SIG-M5 (cell line): Measurements from ENCODE around the gene NMRK2.
"Not testable (repeated sequence)": the region's sequence is repeated elsewhere in the genome, so short reads cannot be mapped to it uniquely, and the experiment has no call there.

Experiments
- DNase-seq: peaks from one replicate; lab custom pipeline; 2025; lab: John Stamatoyannopoulos, UW

NMRK2 gene

DNA sequence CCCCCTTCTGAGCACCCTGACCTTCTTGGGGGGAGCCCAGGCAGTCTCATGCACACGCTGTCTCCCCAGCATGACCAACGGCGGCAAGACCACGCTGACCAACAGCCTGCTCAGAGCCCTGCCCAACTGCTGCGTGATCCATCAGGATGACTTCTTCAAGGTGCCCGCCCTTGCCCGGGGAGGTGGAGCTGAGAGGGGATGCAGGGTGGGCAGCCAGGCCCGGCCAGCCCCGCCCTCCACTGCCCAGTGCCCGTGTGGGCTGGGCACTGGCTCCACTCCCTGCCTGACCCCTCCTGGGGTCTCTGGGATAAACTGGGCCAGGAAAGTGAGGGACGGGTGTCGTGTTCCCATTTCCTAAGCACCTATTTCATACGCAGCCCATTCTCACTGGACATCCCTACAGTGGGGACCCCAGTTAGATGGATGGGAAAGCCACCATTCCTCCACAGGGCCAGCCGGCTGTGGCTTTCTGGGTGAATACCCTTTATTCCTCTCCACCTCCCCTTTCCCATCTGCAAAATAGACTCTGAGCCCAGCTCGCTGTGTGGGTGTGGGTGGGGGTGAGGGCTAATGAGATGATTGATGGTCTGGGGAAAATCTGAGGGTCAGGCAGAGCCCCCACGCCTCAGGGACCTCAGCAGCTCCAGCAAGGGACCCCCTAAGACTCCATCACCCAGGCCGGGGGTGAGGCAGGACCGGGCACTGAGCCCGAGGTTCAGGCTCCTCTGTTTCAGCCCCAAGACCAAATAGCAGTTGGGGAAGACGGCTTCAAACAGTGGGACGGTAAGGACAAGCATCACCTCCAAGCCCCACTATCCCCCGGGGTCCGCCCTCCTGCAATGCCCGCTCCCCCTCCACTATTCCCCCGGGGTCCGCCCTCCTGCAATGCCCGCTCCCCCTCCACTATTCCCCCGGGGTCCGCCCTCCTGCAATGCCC lies 3.9 kb downstream of the NMRK2 start:
- no peak for DNase-seq

DNA sequence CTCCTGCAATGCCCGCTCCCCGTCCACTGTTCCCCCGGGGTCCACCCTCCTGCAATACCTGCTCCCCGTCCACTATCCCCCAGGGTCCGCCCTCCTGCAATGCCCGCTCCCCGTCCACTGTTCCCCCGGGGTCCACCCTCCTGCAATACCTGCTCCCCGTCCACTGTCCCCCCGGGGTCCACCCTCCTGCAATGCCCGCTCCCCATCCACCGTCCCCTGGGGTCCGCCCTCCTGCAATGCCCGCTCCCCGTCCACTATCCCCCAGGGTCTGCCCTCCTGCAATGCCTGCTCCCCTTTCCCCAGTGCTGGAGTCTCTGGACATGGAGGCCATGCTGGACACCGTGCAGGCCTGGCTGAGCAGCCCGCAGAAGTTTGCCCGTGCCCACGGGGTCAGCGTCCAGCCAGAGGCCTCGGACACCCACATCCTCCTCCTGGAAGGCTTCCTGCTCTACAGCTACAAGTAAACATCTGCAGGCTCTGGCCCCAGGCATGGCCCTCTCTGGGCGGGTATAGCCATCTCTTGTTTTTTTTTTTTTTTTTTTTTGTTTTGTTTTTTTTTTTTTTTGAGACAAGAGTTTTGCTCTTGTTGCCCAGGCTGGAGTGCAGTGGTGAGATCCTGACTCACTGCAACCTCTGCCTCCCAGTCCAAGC lies 5.6 kb downstream of the NMRK2 start:
- not testable (repeated sequence) for DNase-seq

DNA sequence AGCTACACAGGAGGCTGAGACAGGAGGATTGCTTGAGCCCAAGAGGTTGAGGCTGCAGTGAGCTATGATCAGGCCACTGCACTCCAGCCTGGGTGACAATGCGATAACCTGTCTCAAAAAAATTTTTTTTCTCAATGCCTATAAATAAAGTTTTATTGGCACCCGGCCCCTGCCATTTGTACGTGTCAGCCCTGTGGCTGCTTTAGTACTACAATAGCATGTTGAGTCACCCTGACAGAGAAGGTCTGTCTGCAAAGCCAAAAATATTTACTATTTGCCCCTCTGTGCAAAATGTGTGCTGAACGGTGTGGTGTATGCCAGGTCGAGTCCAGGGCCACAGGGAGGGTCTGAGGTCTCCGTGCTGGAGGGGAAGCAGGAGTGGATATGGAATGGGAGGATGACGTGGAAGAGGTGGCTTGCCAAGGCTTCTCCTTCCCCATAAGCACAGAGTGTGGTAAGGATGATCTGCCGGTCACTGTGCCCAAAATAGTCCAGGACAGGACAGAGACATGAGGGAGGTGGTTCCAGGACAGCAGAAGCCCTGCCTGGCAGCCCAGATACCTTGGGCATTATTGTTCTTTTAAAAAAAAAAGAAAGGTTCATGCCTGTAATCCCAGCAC lies 10.0 kb downstream of the NMRK2 start:
- DNase-seq: no peak

DNA sequence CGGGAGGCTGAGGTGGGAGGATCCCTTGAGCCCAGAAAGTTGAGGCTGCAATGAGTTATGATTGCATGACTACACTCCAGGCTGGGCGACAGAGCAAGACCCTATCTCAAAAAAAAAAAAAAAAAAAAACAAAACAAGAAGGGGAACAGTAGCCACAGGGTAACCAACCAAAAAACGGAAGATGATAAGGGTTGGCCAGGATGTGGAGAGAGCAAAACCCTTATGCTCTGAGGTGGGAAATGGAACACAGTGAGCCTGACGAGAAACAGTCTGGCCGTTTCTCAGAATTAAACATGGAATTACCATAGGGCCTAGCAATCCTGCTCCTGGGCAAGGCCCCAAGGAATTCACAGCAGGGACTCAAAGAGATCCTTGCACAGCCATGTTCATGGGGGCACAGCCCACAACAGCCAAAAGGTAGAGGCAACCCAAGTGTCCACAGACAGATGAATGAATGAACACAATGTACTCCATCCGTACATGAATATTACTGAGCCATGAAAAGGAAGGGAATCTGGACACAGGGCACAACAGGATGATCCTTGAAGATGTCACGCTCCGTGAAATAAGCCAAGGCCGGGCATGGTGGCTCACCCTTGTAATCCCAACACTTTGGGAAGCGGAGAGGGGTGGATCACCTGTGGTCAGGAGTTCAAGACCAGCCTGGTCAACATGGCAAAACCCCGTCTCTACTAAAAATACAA lies 11.3 kb downstream of the NMRK2 start:
- no peak for DNase-seq

DNA sequence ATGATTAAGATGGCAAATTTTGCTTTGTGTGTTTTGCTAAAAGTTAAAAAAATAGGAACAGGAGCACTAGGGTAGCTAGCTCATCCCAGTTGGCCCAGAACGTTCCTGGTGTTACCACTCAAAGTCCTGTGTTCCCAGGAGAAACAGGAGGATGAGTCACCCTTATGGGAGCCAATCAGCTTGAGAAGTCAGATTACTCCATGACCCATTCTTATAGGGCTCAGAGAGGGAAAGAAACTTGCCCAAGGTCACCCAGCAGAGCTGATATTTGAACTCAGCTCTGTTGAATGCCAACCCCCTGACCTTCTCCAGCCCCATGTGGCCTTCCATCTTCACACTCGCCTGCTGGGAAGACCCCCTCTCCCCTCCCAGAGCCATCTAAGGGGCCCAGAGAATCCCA lies 13.0 kb downstream of the NMRK2 start:
- no peak for DNase-seq

DNA sequence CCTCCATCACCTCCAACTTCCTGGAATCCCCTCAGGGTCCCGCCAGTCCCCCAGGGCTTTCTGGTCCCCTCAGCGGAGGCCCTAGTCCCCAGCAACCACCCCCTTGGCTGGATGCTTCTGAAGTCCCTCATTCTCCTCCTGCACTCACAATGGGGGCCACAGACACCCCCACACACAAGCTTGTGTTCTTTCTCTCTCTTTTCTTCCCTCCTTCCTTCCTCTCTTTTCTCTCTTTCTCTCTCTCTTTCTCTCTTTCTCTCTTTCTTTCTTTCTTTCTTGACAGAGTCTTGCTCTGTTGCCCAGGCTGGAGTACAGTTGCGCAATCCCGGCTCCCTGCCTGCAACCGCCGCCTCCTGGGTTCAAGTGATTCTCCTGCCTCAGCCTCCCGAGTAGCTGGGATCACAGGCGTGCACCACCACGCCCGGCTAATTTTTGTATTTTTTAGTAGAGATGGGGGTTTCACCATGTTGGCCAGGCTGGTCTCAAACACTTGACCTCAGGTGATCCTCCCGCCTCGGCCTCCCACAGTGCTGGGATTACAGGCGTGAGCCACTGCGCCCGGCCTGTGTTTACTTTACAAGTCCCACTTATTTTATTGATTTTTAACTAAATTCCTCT lies 14.6 kb downstream of the NMRK2 start:
- DNase-seq: not testable (repeated sequence)

DNA sequence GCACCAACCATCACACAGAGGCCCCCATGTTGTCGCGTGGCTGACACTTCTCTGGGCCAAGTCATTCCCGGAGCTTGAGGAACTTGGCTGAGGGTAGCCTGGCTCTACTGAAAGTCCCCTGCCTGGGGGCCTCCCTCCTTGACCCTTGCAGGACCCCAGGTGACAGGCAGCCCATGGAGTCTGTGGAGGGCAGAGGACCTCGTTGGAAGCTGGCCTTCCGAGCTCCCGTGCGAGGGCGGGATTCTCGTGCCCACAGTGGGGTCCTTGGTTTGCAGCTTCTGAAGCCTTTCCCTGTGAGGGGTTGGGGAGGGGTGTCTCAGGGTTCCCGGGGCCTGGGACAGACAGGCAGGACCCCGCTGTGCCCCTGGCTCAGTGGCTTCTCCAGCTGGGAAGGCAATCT lies 16.4 kb downstream of the NMRK2 start:
- no peak for DNase-seq

DNA sequence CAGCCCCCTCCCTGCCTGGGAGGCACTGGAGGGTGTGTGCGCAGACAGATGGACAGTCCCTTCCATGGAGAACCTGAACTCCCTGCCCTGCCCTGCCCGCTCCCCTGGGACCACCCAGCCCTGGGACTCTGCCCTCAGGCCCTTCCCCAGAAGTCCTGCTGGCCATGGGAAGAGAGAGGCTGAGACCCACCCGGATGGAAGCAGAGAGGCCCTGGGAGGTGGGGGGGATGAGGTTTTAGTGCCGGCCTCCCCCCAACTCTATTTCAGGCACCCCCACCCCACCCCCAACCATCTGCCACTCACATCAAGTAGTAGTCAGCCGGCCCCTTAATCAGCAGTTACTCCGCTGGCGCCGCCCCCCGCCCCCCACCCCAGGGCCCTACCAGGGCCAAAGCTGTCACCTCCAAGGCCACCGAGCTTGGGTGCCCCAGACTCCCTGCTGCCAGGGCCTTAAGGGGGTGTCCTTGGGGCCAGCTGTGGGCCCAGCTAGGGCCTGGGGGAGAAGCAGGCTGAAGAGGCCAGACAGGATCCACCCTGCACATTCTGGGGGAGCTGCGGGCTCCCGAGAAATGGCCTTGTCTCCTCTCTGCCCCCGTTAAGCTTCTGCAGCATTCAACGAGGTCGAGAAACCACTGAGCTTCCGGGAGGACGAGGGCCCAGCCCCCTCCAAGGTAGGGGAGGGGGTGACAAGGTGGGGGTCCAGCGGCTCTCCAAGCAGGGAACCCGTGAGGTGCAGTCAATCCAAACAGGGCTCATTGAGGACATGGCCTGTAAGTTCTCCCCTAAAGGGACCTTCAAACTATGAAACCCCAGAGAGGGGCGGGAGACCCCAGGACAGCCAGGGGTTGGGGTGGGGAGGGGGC lies 17.4 kb downstream of the NMRK2 start:
- no peak for DNase-seq

DNA sequence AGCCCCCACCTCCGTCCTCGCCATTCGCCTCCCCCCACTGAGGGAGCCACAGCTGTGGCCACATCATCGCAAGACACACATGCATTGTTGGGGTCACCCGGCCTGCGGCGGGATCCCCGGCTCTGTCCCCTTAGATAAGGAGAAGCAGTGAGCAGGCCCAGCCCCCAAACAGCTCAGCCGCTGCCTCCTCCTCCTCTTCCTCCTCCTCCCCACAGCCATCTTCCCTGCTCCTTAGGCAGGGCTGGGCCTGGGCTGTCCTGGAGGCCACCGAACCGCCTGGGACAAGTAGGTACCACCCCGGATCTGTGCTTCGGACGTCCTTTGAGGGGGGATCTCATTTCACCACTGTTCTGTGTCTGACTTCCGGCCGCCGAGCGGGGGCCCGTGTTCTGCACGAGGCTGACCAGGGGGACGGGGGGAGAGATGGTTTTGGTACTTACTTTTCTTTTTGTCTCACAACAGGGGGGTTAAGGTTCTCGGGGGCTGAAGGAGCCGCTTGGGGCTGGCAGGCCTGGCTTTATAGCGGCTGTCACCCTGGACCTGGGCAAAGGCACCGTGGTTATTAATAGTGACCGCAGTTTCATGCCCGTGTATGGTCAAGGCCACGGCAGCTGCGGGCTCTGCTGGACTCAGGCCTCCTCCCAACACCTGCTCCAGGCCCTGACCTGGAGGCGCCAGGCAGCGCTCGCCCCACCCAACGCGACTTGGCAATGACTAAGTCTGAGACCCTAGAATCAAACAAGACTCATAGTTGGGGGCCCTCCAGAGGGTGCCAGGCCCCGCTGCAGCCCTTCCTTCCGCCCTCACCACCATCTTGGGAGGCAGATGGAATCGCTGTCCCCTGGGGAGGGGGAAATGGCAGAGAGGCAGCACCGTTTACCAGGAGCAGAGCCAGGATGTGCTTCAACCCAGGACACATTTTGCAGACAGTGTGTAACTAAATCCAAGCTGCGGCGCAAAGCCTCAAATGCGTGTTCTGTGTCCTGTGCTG lies 18.3 kb downstream of the NMRK2 start:
- DNase-seq: no peak

DNA sequence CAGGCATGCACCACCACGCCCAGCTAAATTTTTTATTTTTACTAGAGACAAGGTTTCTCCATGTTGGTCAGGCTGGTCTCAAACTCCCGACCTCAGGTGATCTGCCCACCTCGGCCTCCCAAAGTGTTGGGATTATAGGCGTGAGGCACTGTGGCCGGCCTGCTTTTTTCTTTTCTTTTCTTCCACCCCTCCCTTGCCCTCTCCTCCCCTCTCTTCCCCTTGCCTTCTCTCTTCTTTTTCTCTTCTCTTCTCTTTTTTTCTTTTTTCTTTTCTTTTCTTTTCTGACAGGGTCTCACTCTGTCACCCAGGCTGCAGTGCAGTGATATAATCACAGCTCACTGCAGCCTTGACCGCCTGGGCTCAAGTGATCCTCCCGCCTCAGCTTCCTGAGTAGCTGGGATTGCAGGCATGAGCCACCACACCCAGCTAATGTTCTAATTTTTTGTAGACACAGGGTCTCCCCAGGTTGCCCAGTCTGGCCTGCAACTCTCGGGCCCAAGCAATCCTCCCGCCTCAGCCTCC lies 19.9 kb downstream of the NMRK2 start:
- not testable (repeated sequence) for DNase-seq

DNA sequence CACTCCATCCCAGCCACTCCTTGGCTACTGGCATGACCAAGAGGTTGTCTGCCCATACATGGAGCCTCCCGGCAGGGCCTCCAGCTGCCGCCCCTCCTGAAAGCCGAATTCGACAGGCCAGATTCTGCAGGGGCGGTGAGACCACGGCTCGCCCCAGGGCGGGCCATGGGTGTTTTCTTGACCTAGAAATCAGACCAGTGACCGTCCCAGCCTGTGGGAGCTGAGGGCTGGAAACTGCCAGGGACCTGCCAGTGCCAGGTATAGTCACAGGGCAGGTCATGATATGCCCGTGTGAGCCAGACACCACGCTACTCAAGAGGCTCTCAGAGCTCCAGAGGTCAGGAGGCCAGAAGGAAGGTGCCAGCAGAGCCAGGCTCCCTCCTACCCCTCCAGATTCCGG lies 21.2 kb downstream of the NMRK2 start:
- DNase-seq: no peak

DNA sequence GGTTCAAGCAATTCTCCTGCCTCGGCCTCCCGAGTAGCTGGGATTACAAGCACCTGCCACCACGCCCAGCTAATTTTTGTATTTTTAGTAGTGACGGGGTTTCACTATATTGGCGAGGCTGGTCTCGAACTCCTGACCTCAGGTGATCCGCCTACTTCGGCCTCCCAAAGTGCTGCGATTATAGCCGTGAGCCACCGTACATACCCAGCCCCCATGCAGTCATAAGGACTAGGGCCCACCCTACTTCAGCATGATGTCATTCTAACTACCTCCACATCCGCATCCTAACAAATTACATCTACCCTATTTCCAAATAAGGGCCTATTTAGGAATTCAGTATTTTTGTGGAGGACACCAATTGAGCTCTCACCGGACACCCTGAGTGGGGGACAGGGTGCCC lies 22.4 kb downstream of the NMRK2 start:
- DNase-seq: not testable (repeated sequence)

DNA sequence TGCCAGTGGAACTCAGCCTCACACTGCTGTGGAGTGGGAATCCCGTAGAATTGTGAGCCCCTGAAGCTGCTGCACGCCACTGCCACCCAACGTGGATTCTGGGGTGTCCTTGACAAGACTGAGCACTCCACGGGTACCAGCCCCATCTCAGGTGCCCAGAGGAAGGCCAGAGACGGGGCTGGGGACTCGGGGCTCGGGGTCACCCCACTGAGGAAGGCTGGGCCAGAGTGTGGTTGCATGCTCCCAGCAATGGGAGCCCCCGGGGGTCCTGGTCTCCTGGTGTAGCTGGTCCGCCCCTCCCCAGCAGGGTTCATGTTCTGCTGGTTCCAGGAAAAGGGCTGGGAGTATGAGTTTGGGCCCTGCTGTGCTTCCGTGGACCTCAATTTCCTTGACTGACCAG lies 22.8 kb downstream of the NMRK2 start:
- DNase-seq: no peak

DNA sequence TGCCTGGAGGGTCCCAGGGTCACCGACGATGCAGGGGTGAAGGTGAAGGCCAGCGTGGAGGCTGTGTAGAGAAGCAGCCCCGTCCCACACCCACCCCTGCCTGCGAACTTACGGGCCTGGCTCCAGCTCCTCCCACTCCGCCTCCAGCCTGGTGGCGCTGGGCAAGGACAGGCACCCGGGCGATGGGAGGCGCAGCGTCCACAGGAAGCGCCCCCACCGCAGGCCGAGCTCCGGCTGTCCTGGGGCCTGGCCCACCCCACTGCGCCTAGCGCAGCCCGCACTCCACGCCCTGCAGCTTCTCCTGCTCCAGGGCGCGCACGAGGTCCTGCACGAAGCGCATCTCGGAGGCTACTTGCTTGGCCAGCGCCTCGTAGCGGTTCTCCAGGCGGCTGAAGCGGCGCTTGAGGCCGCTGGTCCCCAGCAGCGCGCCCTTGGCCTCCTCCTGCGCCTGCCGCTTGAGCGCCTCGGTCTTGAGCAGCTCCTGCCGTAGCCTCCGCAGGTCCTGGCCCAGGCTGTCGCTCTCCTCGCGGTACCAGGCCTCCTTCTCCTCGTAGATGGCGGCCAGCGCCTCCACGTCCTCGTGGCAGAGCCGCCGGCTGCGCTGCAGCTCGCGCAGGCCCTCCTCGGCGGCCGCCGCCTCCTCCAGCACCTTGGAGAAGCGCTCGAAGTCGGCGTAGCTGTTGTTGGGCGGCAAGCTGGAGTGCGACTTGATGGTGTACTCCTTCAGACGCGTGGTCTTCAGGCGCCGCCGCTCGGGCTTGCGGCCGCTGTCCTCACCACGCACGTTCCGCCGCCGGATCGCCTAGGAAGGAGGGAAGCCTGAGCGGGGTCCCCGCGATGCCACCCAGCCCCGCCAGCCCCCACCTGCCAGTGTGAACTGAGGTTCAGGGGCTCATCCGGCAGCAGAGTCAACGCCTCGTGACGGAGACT lies 26.2 kb downstream of the NMRK2 start:
- no peak for DNase-seq

DNA sequence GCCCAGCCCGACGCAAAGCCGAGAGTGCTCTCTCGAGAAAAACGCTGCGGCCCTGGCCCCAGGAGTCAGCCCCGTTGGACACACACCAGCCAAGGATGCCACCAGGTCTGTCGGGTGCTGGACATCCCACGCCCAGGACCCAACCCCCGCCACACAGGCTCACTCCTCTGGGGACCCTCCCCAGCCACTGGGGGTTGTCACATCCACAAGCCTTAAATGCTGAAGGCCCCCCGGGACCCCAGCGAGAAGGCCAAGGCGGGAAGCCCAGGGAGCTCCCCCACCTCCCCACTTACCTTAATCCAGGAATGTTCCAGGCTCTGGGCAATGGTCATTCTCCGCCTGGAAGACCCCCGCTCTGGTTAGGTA lies 26.9 kb downstream of the NMRK2 start:
- no peak for DNase-seq

DNA sequence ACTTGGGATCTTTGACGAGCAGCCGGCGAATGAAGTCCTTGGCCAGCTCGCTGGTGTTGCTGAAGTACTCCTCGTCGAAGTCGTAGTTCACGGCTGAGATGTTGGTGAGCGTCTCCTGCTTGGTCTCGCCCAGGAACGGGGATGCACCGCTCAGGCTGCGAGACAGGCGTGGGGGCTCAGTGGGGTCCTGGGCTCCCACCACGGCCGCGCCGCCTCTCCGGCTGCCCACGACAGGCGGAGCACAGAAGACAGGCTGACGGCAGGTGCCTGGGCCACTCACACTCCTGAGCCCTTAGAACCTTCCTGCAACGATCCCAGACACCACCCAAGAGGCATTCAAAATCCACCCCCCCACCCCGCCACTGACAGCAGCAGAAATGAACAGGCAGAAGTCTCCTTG lies 28.1 kb downstream of the NMRK2 start:
- no peak for DNase-seq

DNA sequence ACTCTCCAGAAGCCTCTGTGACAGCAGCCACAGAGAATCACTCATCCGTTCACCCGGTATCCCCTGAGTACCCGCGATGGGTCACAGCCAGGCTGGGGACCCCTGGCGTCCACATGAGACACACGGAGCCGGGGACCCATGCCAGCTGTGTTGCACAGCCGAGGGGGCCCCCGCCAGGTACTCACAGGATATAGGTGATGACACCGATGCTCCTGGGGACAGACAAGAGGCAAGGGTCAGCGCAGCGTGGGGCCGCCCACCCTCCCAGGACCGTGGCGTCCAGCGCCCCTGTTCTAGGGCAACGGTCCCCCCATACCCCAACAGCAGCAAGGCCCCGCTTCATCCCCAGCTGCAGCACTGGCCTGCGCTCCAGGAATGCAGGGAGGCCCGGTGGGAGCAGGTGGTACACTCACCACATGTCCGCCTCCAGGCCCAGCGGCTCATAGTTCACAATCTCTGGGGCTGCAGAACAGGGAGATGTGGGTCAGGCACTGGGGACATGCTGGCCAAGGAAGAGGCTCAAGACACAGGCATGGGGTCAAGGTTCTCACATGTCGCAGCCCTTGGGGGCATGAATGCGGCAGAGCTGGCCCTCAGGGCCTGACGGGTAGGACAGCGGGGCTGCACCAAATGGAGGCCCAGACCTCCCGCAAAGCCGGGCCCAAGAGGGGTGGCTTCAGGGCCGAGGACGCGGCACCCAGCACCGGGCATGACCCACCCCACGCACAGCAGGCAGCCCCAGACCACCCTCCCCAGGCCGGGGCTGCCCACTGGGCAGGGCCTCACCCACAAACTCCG lies 30.8 kb downstream of the NMRK2 start:
- DNase-seq: no peak
